Thyroid gland (tissue), 4 donors: ENCODE measurements around the gene BCO2. TPM values are rescaled to one million over a fixed set of nuclear protein-coding genes. Genes with fewer than 3 reads are reported as not detected.

ENCODE experiments used
- small RNA-seq: library from RNA; depleted of rRNA; stranded (forward); fragments of <200 nt; gene quantifications from one replicate; pipeline ENCODE3, GENCODE V24; 2016
- total RNA-seq, 4 donors: library from RNA; depleted of rRNA; stranded (reverse); fragments of >200 nt; gene quantifications; one replicate each; pipeline ENCODE4 v1.2.3, GENCODE V29; 2016

BCO2 gene
- total RNA-seq, 4 donors from 2014 or later = 6.6 to 15.9 (median 11.1) TPM

Small RNA genes within 50 kb of the gene (small RNA-seq; reads per million reads assigned to genes)
- gene MRPS36P4 = not detected

Other genes starting within 250 kb of the BCO2 start
- 10 to 100 TPM; 30.5 to 41.3 (median 38.2) TPM for gene DIXDC1, start 238.2 kb upstream of the BCO2 start, total RNA-seq
- 10 to 100 TPM; 33.9 to 52.0 (median 39.0) TPM for gene DLAT, start 150.1 kb upstream of the BCO2 start, total RNA-seq
- gene PIH1D2, start 101.5 kb upstream of the BCO2 start, total RNA-seq = 10 to 100 TPM in 3 of 4 donors, 1 to 10 TPM in 1; 6.4 to 12.8 (median 11.1) TPM
- gene NKAPD1, start 101.2 kb upstream of the BCO2 start, total RNA-seq = 10 to 100 TPM; 13.2 to 20.8 (median 18.8) TPM
- gene TIMM8B, start 88.8 kb upstream of the BCO2 start, total RNA-seq = 10 to 100 TPM; 11.8 to 55.8 (median 27.5) TPM
- 100 to 1,000 TPM; 102 to 201 (median 174) TPM for gene SDHD, start 88.6 kb upstream of the BCO2 start, total RNA-seq
- 10 to 100 TPM in 2 of 4 donors, 1 to 10 TPM in 2; 5.8 to 18.3 (median 9.3) TPM for gene IL18, start 11.4 kb upstream of the BCO2 start, total RNA-seq
- under 1 TPM in 1 of 4 donors, not detected in 3; 0.33 TPM for gene TEX12, start 8.1 kb upstream of the BCO2 start, total RNA-seq
- 10 to 100 TPM; 27.2 to 48.0 (median 39.3) TPM for gene PTS, start 50.9 kb downstream of the BCO2 start, total RNA-seq
- not detected for gene PLET1, start 85.3 kb downstream of the BCO2 start, total RNA-seq